ENCODE measurements around the gene TTLL9.

DNA sequence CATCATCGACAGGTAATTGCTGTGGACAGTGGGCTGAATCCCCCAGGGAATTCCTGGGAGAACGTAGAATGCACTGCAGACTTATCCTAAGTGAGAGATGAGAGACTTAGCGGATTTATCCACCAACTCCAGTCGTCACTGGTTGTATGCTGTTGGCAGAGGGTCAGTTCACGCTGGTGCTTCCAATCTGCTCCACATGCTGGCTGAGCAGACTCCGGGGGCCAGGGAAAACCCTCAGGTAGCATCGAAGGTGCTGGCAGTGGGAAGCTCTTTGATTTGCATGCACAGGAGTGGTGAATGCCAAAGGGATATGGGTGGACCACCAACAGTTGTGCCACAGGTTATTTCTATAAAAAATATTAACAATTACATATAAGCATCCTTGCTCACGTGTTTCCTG is 20.2 kb downstream of the TTLL9 start:
- TF ChIP-seq, protein P1, sequence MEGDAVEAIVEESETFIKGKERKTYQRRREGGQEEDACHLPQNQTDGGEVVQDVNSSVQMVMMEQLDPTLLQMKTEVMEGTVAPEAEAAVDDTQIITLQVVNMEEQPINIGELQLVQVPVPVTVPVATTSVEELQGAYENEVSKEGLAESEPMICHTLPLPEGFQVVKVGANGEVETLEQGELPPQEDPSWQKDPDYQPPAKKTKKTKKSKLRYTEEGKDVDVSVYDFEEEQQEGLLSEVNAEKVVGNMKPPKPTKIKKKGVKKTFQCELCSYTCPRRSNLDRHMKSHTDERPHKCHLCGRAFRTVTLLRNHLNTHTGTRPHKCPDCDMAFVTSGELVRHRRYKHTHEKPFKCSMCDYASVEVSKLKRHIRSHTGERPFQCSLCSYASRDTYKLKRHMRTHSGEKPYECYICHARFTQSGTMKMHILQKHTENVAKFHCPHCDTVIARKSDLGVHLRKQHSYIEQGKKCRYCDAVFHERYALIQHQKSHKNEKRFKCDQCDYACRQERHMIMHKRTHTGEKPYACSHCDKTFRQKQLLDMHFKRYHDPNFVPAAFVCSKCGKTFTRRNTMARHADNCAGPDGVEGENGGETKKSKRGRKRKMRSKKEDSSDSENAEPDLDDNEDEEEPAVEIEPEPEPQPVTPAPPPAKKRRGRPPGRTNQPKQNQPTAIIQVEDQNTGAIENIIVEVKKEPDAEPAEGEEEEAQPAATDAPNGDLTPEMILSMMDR (IDR thresholded peaks at IDR 0.05), result no peak
- TF ChIP-seq POLR2A (IDR thresholded peaks at IDR 0.05), result no peak

All from thyroid gland (tissue), 4 donors.